PC-9 (cell line): Measurements from ENCODE around the gene PRR5L. TPM values are rescaled to one million over a fixed set of nuclear protein-coding genes. Genes with fewer than 3 reads are reported as not detected.

Experiments used
- BruUV-seq: library from RNA; stranded (reverse); fragments of 400-500 nt; replicated peaks from 2 replicates; lab custom pipeline; 2021; lab: Mats Ljungman, UMichigan
- CTCF ChIA-PET: fragments of 300-600 bp; sonication (Branson Sonifier 250); formaldehyde crosslinking; loops from one replicate; lab custom pipeline; 2022; ENCODE audit warnings: antibody characterized with exemption; lab: Charles Lee
- POLR2A ChIA-PET: fragments of 300-600 bp; sonication (Branson Sonifier 250); formaldehyde crosslinking; loops from one replicate; lab custom pipeline; 2022; ENCODE audit warnings: antibody characterized with exemption; ENCODE audit not compliant: unreplicated experiment; lab: Charles Lee
- DNase-seq, 2 experiments: peaks; one replicate each; pipeline versions ENCODE4 v3.0.0 to v3.0.0-alpha.2; 2015 to 2022; ENCODE audit warnings: mixed read lengths in 1 of 2
- H2AFZ ChIP-seq: fragments of 200-600 bp; sonication (generic); 2 replicates; pipeline ENCODE4 v1.8.1; 2017; ENCODE audit warnings: antibody characterized with exemption
- H3F3A ChIP-seq: fragments of 200-600 bp; sonication (generic); 2 replicates; pipeline ENCODE4 v1.8.1; 2017; ENCODE audit warnings: antibody characterized with exemption, mild to moderate bottlenecking, low read depth; ENCODE audit not compliant: insufficient read depth
- H3K27ac ChIP-seq: fragments of 200-600 bp; sonication (generic); 2 replicates; pipeline ENCODE4 v1.6.1; 2016; ENCODE audit warnings: mixed run types
- H3K27me3 ChIP-seq: fragments of 200-600 bp; sonication (generic); 2 replicates; pipeline ENCODE4 v1.6.1; 2016; ENCODE audit warnings: low read depth, mixed run types; ENCODE audit not compliant: insufficient read depth
- H3K36me3 ChIP-seq: fragments of 200-600 bp; sonication (generic); 2 replicates; pipeline ENCODE4 v1.6.1; 2016; ENCODE audit warnings: low read depth, mixed run types
- H3K4me1 ChIP-seq: fragments of 200-600 bp; sonication (generic); replicated peaks from 2 replicates; pipeline ENCODE4 v1.6.1; 2016; ENCODE audit warnings: mixed run types; ENCODE audit not compliant: insufficient read depth
- H3K4me2 ChIP-seq: fragments of 200-600 bp; sonication (generic); 2 replicates; pipeline ENCODE4 v1.6.1; 2017; ENCODE audit warnings: mixed run types
- H3K4me3 ChIP-seq: fragments of 200-600 bp; sonication (generic); 2 replicates; pipeline ENCODE4 v1.6.1; 2016; ENCODE audit warnings: mixed run types
- H3K79me2 ChIP-seq: fragments of 200-600 bp; sonication (generic); 2 replicates; pipeline ENCODE4 v1.6.1; 2017; ENCODE audit warnings: low read depth, mixed run types
- H3K9me2 ChIP-seq: fragments of 200-600 bp; sonication (generic); 2 replicates; pipeline ENCODE4 v1.8.1; 2017; ENCODE audit warnings: mild to moderate bottlenecking; ENCODE audit not compliant: insufficient read depth
- H3K9me3 ChIP-seq: fragments of 200-600 bp; sonication (generic); 2 replicates; pipeline ENCODE4 v1.8.1; 2016; ENCODE audit warnings: low read depth; ENCODE audit not compliant: insufficient read depth
- H4K20me1 ChIP-seq: fragments of 200-600 bp; sonication (generic); 2 replicates; pipeline ENCODE4 v1.8.1; 2017; ENCODE audit not compliant: insufficient read depth
- CTCF ChIP-seq: fragments of 200-600 bp; sonication (generic); conservative IDR thresholded peaks from 2 replicates; pipeline ENCODE4 v1.6.1; 2017; ENCODE audit warnings: mixed run types, antibody characterized with exemption, mild to moderate bottlenecking, moderate library complexity
- EZH2 ChIP-seq: fragments of 200-600 bp; sonication (generic); IDR thresholded peaks from 2 replicates; pipeline ENCODE4 v1.8.0; 2017; ENCODE audit warnings: antibody characterized with exemption, low read depth
- intact Hi-C: fragments of 100-400 bp; cut with micrococcal nuclease; formaldehyde crosslinking; loops from one replicate; pipeline ENCODE4 v1.10.0; 2022; ENCODE audit not compliant: unreplicated experiment
- total RNA-seq: library from RNA; stranded (reverse); gene quantifications from 2 replicates; pipeline ENCODE4 v1.2.3, GENCODE V29; 2021

Gene PRR5L
- total RNA-seq, 1 experiment from 2014 or later: 5.1 TPM

- H3F3A ChIP-seq: peaks cover 9% of the 10 kb centered on the region; the same call in 1 of the 2 replicates
- DNase-seq: no peak
- peaks cover 18% of the 10 kb centered on the region for H3K4me1 ChIP-seq
- no TSS peak for BruUV-seq
- H3K27me3 ChIP-seq: no peaks in the 10 kb centered on the region
- no peaks in the 10 kb centered on the region for H4K20me1 ChIP-seq
- H3K36me3 ChIP-seq: no peaks in the 10 kb centered on the region
- no peaks in the 10 kb centered on the region for H3K79me2 ChIP-seq
- TF ChIP-seq CTCF (no peak), EZH2 (no peak)
- no peaks in the 10 kb centered on the region for H3K9me2 ChIP-seq
- ChIA-PET CTCF (no interaction called here), POLR2A (no interaction called here)
- H3K9me3 ChIP-seq: no peaks in the 10 kb centered on the region
- intact Hi-C loops: loop anchor here (1.0 kb wide), 1 partner anchor 10 kb away; no protein-coding TSS in a partner anchor
- H2AFZ ChIP-seq: no peak overlapping the region
- no peak overlapping the region for H3K27ac ChIP-seq
- H3K4me3 ChIP-seq: no peak overlapping the region
- peak overlapping the region; percentile 46; the same call in 1 of the 2 replicates for H3K4me2 ChIP-seq
These were observed 125.6 kb downstream of the PRR5L start for GRCh38 chr11:36421546-36422155.

GRCh38 chr11:36425561-36426081 lies 129.5 kb downstream of the PRR5L start:
- intact Hi-C loops: no loop called here
- no peaks in the 10 kb centered on the region for H3K36me3 ChIP-seq
- no peaks in the 10 kb centered on the region for H3K9me2 ChIP-seq
- ChIA-PET POLR2A (no interaction called here), CTCF (no interaction called here)
- H2AFZ ChIP-seq: no peak overlapping the region
- BruUV-seq: no TSS peak
- H3K4me2 ChIP-seq: no peak overlapping the region
- H3K27ac ChIP-seq: no peak overlapping the region
- no peaks in the 10 kb centered on the region for H3K79me2 ChIP-seq
- DNase-seq: no peak
- H3F3A ChIP-seq: peaks cover 2% of the 10 kb centered on the region; the same call in 1 of the 2 replicates
- peaks cover 12% of the 10 kb centered on the region for H3K4me1 ChIP-seq
- H3K27me3 ChIP-seq: no peaks in the 10 kb centered on the region
- H3K9me3 ChIP-seq: no peaks in the 10 kb centered on the region
- TF ChIP-seq EZH2 (no peak), CTCF (no peak)
- no peaks in the 10 kb centered on the region for H4K20me1 ChIP-seq
- H3K4me3 ChIP-seq: no peak overlapping the region

GRCh38 chr11:36426226-36426848 lies 130.2 kb downstream of the PRR5L start:
- ChIA-PET POLR2A (no interaction called here), CTCF (no interaction called here)
- peaks cover 5% of the 10 kb centered on the region for H3K4me1 ChIP-seq
- H3K27ac ChIP-seq: no peak overlapping the region
- intact Hi-C loops: no loop called here
- no peaks in the 10 kb centered on the region for H3K9me2 ChIP-seq
- H3K27me3 ChIP-seq: no peaks in the 10 kb centered on the region
- no peak overlapping the region for H3K4me2 ChIP-seq
- no peaks in the 10 kb centered on the region for H3K36me3 ChIP-seq
- H3K4me3 ChIP-seq: no peak overlapping the region
- H3K9me3 ChIP-seq: no peaks in the 10 kb centered on the region
- no peaks in the 10 kb centered on the region for H4K20me1 ChIP-seq
- no peaks in the 10 kb centered on the region for H3K79me2 ChIP-seq
- no peak overlapping the region for H2AFZ ChIP-seq
- no peaks in the 10 kb centered on the region; the same call in 1 of the 2 replicates for H3F3A ChIP-seq
- no TSS peak for BruUV-seq
- no peak for TF ChIP-seq CTCF
- no peak for TF ChIP-seq EZH2
- no peak for DNase-seq
